Measurements from ENCODE around the gene RIMBP2. TPM values are rescaled to one million over a fixed set of nuclear protein-coding genes. Genes with fewer than 3 reads are reported as not detected.
A peak's percentile ranks its signal among the peaks of the same experiment; 100 is the strongest.
"Not testable (repeated sequence)": the region's sequence is repeated elsewhere in the genome, so short reads cannot be mapped to it uniquely, and the experiment has no call there.

RIMBP2 gene
- total RNA-seq, 8 experiments from 2014 or later, result 0.09 to 24.7 (median 13.0) TPM

- in situ Hi-C loops (cut with MboI; ENCODE audit: low pct_unique_long_range_greater_than_20kb in 2 of 9, low sequenced_read_pairs in 9 of 9, unreplicated experiment in 9 of 9), result no loop called here
- H3K27ac ChIP-seq, result no peak overlapping the region
- H3K4me1 ChIP-seq (replicated peaks in 1 of 2), result peaks cover 0 to 39% of the 10 kb centered on the region in 2 donors
- no peak overlapping the region for H3K4me3 ChIP-seq
- ATAC-seq (replicated peaks in 6 of 8), result no peak
- 0 to 100% (median 51%) methylated on average over 1 to 3 of the region's 4 CpGs; no CpG with 5 or more reads in 3 of the 10 experiments for WGBS, 10 experiments
Measured at GRCh38 chr12:130655010-130655409, 61.1 kb downstream of the RIMBP2 start.

DNA sequence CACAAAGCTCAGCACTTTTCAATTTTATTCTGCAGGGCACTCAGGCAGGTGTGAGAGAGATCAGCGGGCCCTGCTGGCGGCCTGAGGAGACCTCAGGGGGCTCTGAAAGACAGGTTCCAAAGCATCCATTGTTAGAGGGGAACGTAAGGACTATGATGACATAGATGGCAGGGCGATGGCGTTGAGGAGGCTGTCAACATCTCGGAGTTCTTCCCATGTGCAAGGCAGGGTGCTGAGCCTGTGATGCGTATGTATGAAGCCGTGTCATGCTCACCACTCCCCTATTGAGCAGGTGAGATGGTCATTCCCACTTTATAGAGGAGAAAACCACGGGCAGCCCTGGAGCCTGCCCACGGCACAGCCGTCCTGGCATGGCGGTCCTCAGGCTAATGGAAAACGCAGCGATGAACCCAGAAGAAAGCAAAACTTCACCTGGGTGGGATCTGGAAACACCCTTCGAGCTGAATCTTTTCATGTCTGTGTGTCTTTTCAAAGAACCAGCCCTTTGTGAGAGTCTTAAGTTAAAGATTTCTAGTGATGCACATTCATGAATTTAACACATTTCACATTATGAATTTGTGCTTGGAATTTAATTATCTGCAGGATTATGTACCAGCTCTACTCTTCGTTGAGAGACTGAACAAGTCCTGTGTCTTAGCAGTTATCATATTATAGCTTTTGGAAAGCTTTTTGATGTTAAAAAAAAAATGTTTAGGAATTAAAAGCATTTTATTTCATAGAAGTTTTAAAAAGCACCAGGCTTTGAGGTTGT is 64.7 kb downstream of the RIMBP2 start:
- WGBS, 10 experiments, result 7 to 100% (median 53%) methylated on average over 1 to 8 of the region's 16 CpGs
- H3K4me1 ChIP-seq (replicated peaks in 1 of 2), result peaks cover 0 to 38% of the 10 kb centered on the region in 2 donors
- H3K4me3 ChIP-seq, result no peak overlapping the region
- in situ Hi-C loops (cut with MboI; ENCODE audit: low pct_unique_long_range_greater_than_20kb in 2 of 9, low sequenced_read_pairs in 9 of 9, unreplicated experiment in 9 of 9), result no loop called here
- no peak overlapping the region for H3K27ac ChIP-seq
- ATAC-seq (replicated peaks in 6 of 8), result peak in 1 of 8 experiments; percentile 27

GRCh38 chr12:130650131-130650530 is 66.0 kb downstream of the RIMBP2 start:
- ATAC-seq (replicated peaks in 6 of 8), result peak in 3 of 8 experiments; percentile 28 to 50 (median 38)
- H3K4me1 ChIP-seq (replicated peaks in 1 of 2), result peaks cover 0 to 37% of the 10 kb centered on the region in 2 donors
- H3K4me3 ChIP-seq, result no peak overlapping the region
- in situ Hi-C loops (cut with MboI; ENCODE audit: low pct_unique_long_range_greater_than_20kb in 2 of 9, low sequenced_read_pairs in 9 of 9, unreplicated experiment in 9 of 9), result no loop called here
- WGBS, 10 experiments, result 0 to 86% (median 28%) methylated on average over 1 to 4 of the region's 9 CpGs; no CpG with 5 or more reads in 4 of the 10 experiments
- no peak overlapping the region for H3K27ac ChIP-seq

DNA sequence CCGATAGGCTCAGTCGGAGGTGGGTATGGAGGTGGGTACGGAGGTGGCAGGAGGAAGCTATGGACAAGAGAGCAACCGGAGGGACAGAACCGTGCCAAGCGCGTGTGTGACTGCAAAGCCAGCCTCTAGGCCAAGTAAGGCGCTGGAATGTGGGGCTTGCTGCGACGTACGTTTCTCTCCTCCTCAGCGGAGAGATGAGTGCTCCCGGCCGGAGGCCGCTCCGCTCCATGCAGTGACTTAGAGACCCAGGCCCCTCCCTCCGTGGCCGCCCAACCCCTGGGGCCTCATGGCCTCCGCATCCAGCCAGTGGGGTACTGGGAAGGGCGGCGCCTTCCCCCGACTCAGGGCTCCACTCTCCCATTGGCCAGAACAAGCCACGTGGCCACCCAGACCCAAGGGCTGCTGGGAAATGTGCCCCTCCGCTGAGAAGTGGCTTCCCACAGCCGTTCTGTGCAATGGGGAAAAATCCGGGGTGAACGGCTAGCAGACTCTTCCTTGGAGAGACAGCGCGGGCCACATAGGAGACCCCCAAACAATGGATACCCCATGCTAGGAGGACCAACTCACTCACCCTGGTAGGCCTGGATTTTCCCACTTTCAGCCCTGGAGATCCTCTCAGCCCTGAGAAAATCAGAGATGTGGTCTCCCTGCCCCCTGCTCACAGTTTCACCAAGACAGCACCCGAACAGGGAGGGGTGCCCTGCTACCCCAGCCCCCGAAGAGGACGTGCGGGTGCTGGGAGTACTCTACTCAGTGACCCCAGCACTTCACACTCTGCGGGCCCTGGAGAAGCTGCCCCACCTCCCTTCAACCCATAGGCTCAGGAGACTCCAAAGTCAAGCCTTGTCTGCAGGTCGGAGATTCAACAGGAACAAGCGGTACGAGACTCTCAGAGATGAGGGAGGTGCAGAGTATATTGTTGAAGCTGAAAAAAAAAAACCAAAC is 66.7 kb downstream of the RIMBP2 start:
- no peak overlapping the region for H3K4me3 ChIP-seq
- in situ Hi-C loops (cut with MboI; ENCODE audit: low pct_unique_long_range_greater_than_20kb in 2 of 9, low sequenced_read_pairs in 9 of 9, unreplicated experiment in 9 of 9), result no loop called here
- WGBS, 10 experiments, result 40 to 95% (median 56%) methylated on average over 1 to 19 of the region's 37 CpGs; no CpG with 5 or more reads in 3 of the 10 experiments
- H3K27ac ChIP-seq, result no peak overlapping the region
- peaks cover 0 to 40% of the 10 kb centered on the region in 2 donors for H3K4me1 ChIP-seq (replicated peaks in 1 of 2)
- peak in 2 of 8 experiments; percentile 3 to 6 for ATAC-seq (replicated peaks in 6 of 8)

- Histone ChIP-seq H3K4me1 (replicated peaks in 1 of 2) (peaks cover 0 to 42% of the 10 kb centered on the region in 2 donors), H3K4me3 (no peak overlapping the region), H3K27ac (no peak overlapping the region)
- in situ Hi-C loops (cut with MboI; ENCODE audit: low pct_unique_long_range_greater_than_20kb in 2 of 9, low sequenced_read_pairs in 9 of 9, unreplicated experiment in 9 of 9), result no loop called here
- no peak for ATAC-seq (replicated peaks in 6 of 8)
- WGBS, 10 experiments, result 36 to 100% (median 60%) methylated on average over 1 to 12 of the region's 13 CpGs; no CpG with 5 or more reads in 3 of the 10 experiments
Measured at GRCh38 chr12:130647814-130648213, 68.3 kb downstream of the RIMBP2 start.

DNA sequence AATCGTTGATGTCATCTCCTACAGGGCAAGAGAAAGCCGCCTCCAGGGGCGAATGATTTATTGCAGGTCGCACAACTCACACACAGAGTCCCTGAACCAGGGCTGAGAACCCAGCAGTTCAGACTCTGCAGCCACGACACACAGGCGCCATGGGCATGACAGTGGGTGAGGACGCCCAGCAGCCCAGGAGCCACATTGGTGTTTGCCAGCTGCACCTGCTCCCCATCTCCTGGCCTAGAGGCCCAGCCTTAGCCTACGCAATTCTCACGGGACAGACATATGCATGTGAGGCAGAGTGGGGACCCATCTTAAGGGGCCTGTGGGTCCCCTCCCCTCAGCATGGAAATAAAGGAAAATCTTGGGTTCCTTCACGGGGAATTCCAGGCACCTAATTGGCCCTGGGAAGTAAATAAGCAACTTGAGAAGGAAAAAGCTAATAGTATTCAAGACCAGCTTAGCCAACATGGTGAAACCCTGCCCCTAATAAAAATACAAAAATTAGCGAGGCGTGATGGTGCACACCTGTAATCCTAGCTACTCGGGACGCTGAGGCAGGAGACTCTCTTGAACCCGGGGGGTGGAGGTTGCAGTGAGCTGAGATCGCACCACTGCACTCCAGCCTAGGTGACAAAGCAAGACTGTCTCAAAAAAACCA is 69.3 kb downstream of the RIMBP2 start:
- ATAC-seq (replicated peaks in 6 of 8), result peak in 3 of 8 experiments; percentile 51 to 94 (median 90)
- WGBS, 10 experiments, result 0 to 89% (median 73%) methylated on average over 1 to 9 of the region's 16 CpGs; no CpG with 5 or more reads in 1 of the 10 experiments

DNA sequence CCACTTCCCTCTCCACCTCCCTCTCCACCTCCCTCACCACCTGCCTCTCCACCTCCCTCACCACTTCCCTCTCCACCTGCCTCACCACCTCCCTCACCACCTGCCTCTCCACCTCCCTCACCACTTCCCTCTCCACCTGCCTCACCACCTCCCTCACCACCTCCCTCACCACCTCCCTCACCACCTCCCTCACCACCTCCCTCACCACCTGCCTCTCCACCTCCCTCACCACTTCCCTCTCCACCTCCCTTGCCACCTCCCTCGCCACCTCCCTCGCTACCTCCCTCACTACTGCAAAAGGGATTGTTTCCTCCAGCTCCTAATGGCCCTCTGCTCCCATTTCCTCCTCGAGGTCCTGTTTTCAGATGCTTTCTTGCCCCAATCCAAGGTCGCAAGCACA is 69.9 kb downstream of the RIMBP2 start:
- H3K4me3 ChIP-seq; in situ Hi-C loops (cut with MboI; ENCODE audit: low pct_unique_long_range_greater_than_20kb in 2 of 9, low sequenced_read_pairs in 9 of 9, unreplicated experiment in 9 of 9): not testable (repeated sequence)
- H3K27ac ChIP-seq, result peak overlapping the region in 1 of 2 donors; percentile 52
- peaks cover 0 to 37% of the 10 kb centered on the region in 2 donors for H3K4me1 ChIP-seq (replicated peaks in 1 of 2)
- peak in 2 of 8 experiments; percentile 6 to 7 for ATAC-seq (replicated peaks in 6 of 8)
- WGBS, 10 experiments, result 40 to 74% methylated on average over 1 to 4 of the region's 4 CpGs; no CpG with 5 or more reads in 8 of the 10 experiments

More for the DNA sequence above, 69.3 kb downstream of the RIMBP2 start:
- H3K4me1 ChIP-seq (replicated peaks in 1 of 2), result peaks cover 0 to 42% of the 10 kb centered on the region in 2 donors
- peak overlapping the region in 1 of 2 donors; percentile 52 for H3K27ac ChIP-seq
- in situ Hi-C loops (cut with MboI; ENCODE audit: low pct_unique_long_range_greater_than_20kb in 2 of 9, low sequenced_read_pairs in 9 of 9, unreplicated experiment in 9 of 9), result no loop called here
- no peak overlapping the region for H3K4me3 ChIP-seq

DNA sequence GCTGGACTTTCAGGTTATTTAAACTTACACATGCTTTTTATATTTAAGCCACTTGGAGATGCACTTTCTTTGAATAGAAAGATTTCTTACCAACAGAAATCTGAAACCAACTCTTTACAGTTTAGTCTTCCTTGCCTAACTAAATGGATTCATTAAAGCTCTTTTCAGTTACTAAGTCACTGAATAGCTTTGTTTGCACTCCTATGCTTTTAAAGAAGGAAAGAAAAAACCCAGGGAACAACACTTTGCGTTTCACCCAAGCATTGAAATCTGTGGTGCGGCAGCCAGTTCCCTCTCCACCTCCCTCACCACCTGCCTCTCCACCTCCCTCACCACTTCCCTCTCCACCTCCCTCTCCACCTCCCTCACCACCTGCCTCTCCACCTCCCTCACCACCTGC is 70.3 kb downstream of the RIMBP2 start:
- in situ Hi-C loops (cut with MboI; ENCODE audit: low pct_unique_long_range_greater_than_20kb in 2 of 9, low sequenced_read_pairs in 9 of 9, unreplicated experiment in 9 of 9), result no loop called here
- H3K27ac ChIP-seq, result no peak overlapping the region
- peaks cover 0 to 36% of the 10 kb centered on the region in 2 donors for H3K4me1 ChIP-seq (replicated peaks in 1 of 2)
- no peak for ATAC-seq (replicated peaks in 6 of 8)
- no peak overlapping the region for H3K4me3 ChIP-seq
- 0 to 77% (median 40%) methylated on average over 1 to 2 of the region's 2 CpGs; no CpG with 5 or more reads in 6 of the 10 experiments for WGBS, 10 experiments

GRCh38 chr12:130644566-130644965 is 71.5 kb downstream of the RIMBP2 start:
- no peak overlapping the region for H3K4me3 ChIP-seq
- H3K4me1 ChIP-seq (replicated peaks in 1 of 2), result peaks cover 0 to 36% of the 10 kb centered on the region in 2 donors
- WGBS, 10 experiments, result 34 to 100% (median 72%) methylated on average over 1 to 11 of the region's 13 CpGs; no CpG with 5 or more reads in 2 of the 10 experiments
- in situ Hi-C loops (cut with MboI; ENCODE audit: low pct_unique_long_range_greater_than_20kb in 2 of 9, low sequenced_read_pairs in 9 of 9, unreplicated experiment in 9 of 9), result no loop called here
- H3K27ac ChIP-seq, result no peak overlapping the region
- no peak for ATAC-seq (replicated peaks in 6 of 8)

GRCh38 chr12:130644146-130644545 is 72.0 kb downstream of the RIMBP2 start:
- Histone ChIP-seq H3K4me1 (replicated peaks in 1 of 2) (peaks cover 0 to 40% of the 10 kb centered on the region in 2 donors), H3K27ac (no peak overlapping the region), H3K4me3 (no peak overlapping the region)
- WGBS, 10 experiments, result 34 to 88% (median 58%) methylated on average over 1 to 7 of the region's 12 CpGs; no CpG with 5 or more reads in 5 of the 10 experiments
- ATAC-seq (replicated peaks in 6 of 8), result peak in 1 of 8 experiments; percentile 44
- in situ Hi-C loops (cut with MboI; ENCODE audit: low pct_unique_long_range_greater_than_20kb in 2 of 9, low sequenced_read_pairs in 9 of 9, unreplicated experiment in 9 of 9), result no loop called here

- H3K27ac ChIP-seq, result no peak overlapping the region
- H3K4me1 ChIP-seq (replicated peaks in 1 of 2), result peaks cover 0 to 43% of the 10 kb centered on the region in 2 donors
- H3K4me3 ChIP-seq, result no peak overlapping the region
- no peak for ATAC-seq (replicated peaks in 6 of 8)
- 36 to 100% (median 77%) methylated on average over 2 to 8 of the region's 15 CpGs; no CpG with 5 or more reads in 4 of the 10 experiments for WGBS, 10 experiments
- in situ Hi-C loops (cut with MboI; ENCODE audit: low pct_unique_long_range_greater_than_20kb in 2 of 9, low sequenced_read_pairs in 9 of 9, unreplicated experiment in 9 of 9), result no loop called here
Measured at GRCh38 chr12:130642856-130643255, 73.2 kb downstream of the RIMBP2 start.

GRCh38 chr12:130641533-130642184 is 74.4 kb downstream of the RIMBP2 start:
- in situ Hi-C loops (cut with MboI; ENCODE audit: low pct_unique_long_range_greater_than_20kb in 2 of 9, low sequenced_read_pairs in 9 of 9, unreplicated experiment in 9 of 9), result no loop called here
- no peak overlapping the region for H3K27ac ChIP-seq
- no peak for ATAC-seq (replicated peaks in 6 of 8)
- no peak overlapping the region for H3K4me3 ChIP-seq
- peaks cover 0 to 32% of the 10 kb centered on the region in 2 donors for H3K4me1 ChIP-seq (replicated peaks in 1 of 2)
- 0 to 100% (median 65%) methylated on average over 1 to 10 of the region's 14 CpGs; no CpG with 5 or more reads in 2 of the 10 experiments for WGBS, 10 experiments

Data from motor neuron (in vitro differentiated cells).